ENCODE measurements around the gene SLC27A4. TPM values are rescaled to one million over a fixed set of nuclear protein-coding genes. Genes with fewer than 3 reads are reported as not detected.
A peak's percentile ranks its signal among the peaks of the same experiment; 100 is the strongest.

Gene SLC27A4
- total RNA-seq, 2 donors from 2014 or later: 22.4 to 25.0 TPM

- Mint-ChIP-seq H3K9me3 (no peaks in the 10 kb centered on the region), H3K4me1 (peaks cover 16% of the 10 kb centered on the region), H3K27ac (no peak overlapping the region), H3K27me3 (ENCODE audit: insufficient read depth) (peaks cover 90% of the 10 kb centered on the region), H3K36me3 (ENCODE audit: low read depth) (peaks cover 47% of the 10 kb centered on the region), H3K4me3 (no peak overlapping the region)
- DNase-seq: no peak
- Histone ChIP-seq H3K27ac (ENCODE audit: low read depth, low read length) (peak overlapping the region; percentile 98), H3K27me3 (ENCODE audit: control insufficient read depth, insufficient read depth, low read length, poor library complexity, severe bottlenecking) (peaks cover 43% of the 10 kb centered on the region), H3K4me1 (ENCODE audit: control insufficient read depth, insufficient read depth, low read length) (no peaks in the 10 kb centered on the region), H3K4me3 (ENCODE audit: low read length) (no peak overlapping the region), H3K36me3 (ENCODE audit: control insufficient read depth, insufficient read depth, low read length) (peaks cover 45% of the 10 kb centered on the region), H3K9me3 (ENCODE audit: control insufficient read depth, low read length) (no peaks in the 10 kb centered on the region), H3K9ac (ENCODE audit: extremely low read depth, low read length, poor library complexity, severe bottlenecking) (no peak overlapping the region)
- TF ChIP-seq CTCF (conservative IDR thresholded peaks at IDR 0.05): no peak
- 91% methylated on average over 7 to 10 of the region's 10 CpGs for WGBS, 2 experiments (ENCODE audit: insufficient coverage in 1 of 2, insufficient read length in 1 of 2)
Observed at GRCh38 chr9:128388150-128388549, 47.8 kb downstream of the SLC27A4 start.

DNA sequence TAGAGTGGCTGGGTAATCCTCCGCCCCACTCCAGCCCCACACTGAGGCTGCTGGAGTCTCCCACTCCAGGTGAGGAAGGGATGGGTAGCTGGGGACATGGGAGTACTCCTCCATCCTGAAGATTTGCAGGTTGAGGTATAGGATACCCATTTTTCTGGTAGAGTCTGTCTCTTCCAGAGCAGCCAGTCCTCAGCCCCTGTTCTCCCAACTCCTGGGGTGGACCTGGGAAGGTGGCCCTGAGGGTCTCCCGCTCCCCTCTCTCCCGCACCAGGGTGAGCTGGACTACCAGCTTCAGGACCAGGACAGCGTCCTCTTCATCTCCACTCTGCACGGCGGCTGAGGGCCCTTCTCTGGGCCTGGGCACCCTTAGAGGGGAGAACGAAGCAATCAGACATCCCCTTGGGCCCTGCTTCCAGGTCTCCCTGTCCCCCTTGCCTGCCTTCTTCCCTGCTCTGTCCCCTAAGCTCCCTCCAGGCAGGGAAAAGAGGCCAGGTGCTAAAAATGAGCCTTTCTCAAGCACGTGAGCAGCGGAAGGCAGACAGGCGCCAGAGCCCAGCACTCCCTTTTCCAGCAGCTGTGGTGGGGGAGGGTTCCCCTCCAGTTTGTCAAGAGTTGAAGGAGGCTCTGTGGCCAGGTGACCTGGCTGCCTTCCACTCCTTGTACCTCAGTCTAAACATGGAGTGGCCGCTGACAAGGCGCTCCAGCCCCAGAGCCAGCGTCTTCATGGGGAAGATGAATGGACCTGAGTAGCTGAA, 49.2 kb downstream of the SLC27A4 start:
- Mint-ChIP-seq H3K27me3 (ENCODE audit: insufficient read depth) (peaks cover 90% of the 10 kb centered on the region), H3K4me1 (peaks cover 19% of the 10 kb centered on the region), H3K4me3 (no peak overlapping the region), H3K9me3 (no peaks in the 10 kb centered on the region), H3K36me3 (ENCODE audit: low read depth) (peaks cover 44% of the 10 kb centered on the region), H3K27ac (no peak overlapping the region)
- H3K36me3 ChIP-seq (ENCODE audit: control insufficient read depth, insufficient read depth, low read length): peaks cover 36% of the 10 kb centered on the region
- no peak for DNase-seq
- TF ChIP-seq CTCF (conservative IDR thresholded peaks at IDR 0.05): no peak
- H3K27ac ChIP-seq (ENCODE audit: low read depth, low read length): peak overlapping the region; percentile 96
- H3K9ac ChIP-seq (ENCODE audit: extremely low read depth, low read length, poor library complexity, severe bottlenecking): no peak overlapping the region
- no peaks in the 10 kb centered on the region for H3K4me1 ChIP-seq (ENCODE audit: control insufficient read depth, insufficient read depth, low read length)
- H3K27me3 ChIP-seq (ENCODE audit: control insufficient read depth, insufficient read depth, low read length, poor library complexity, severe bottlenecking): peaks cover 57% of the 10 kb centered on the region
- H3K4me3 ChIP-seq (ENCODE audit: low read length): no peak overlapping the region
- H3K9me3 ChIP-seq (ENCODE audit: control insufficient read depth, low read length): no peaks in the 10 kb centered on the region
- WGBS, 2 experiments (ENCODE audit: insufficient coverage in 1 of 2, insufficient read length in 1 of 2): 76 to 89% methylated on average over 10 to 13 of the region's 13 CpGs

DNA sequence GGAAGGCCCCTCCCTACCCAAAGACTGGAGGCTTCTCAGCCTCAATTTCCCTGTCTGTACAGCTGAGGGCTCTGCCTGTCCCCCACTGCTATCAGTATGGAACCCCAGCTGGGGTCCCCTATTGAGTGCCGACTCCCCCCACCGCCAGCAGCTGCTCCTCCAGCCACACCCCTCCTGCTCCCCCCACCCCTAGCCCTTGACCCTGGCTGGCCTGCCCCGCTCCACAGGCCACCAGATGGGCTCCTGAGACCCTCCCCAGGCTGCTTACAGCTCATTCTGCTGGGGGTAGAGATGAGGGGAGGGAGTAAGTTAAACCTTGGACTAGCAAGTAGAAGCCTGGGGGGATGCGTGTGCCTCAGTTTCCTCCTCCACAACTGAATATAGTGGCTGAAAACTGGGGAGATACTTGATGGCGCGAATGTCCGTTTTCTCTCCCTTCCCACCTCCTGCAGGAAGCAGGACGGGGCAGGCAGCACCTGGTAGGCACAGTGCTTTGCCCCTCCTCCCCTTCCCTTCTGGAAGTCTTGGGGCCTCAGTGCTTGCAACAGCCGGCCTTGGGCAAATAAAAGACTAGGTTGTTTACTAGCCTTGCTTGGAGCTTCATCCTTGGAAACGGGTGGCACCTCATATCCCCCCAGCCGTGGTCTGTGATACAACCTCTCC, 50.0 kb downstream of the SLC27A4 start:
- Mint-ChIP-seq H3K9me3 (no peaks in the 10 kb centered on the region), H3K4me3 (no peak overlapping the region), H3K36me3 (ENCODE audit: low read depth) (peaks cover 37% of the 10 kb centered on the region), H3K27ac (no peak overlapping the region), H3K4me1 (peaks cover 12% of the 10 kb centered on the region), H3K27me3 (ENCODE audit: insufficient read depth) (peaks cover 90% of the 10 kb centered on the region)
- Histone ChIP-seq H3K4me3 (ENCODE audit: low read length) (no peak overlapping the region), H3K9me3 (ENCODE audit: control insufficient read depth, low read length) (no peaks in the 10 kb centered on the region), H3K4me1 (ENCODE audit: control insufficient read depth, insufficient read depth, low read length) (no peaks in the 10 kb centered on the region), H3K9ac (ENCODE audit: extremely low read depth, low read length, poor library complexity, severe bottlenecking) (no peak overlapping the region), H3K27me3 (ENCODE audit: control insufficient read depth, insufficient read depth, low read length, poor library complexity, severe bottlenecking) (peaks cover 64% of the 10 kb centered on the region), H3K27ac (ENCODE audit: low read depth, low read length) (peak overlapping the region; percentile 96), H3K36me3 (ENCODE audit: control insufficient read depth, insufficient read depth, low read length) (peaks cover 31% of the 10 kb centered on the region)
- no peak for TF ChIP-seq CTCF (conservative IDR thresholded peaks at IDR 0.05)
- WGBS, 2 experiments (ENCODE audit: insufficient coverage in 1 of 2, insufficient read length in 1 of 2): 72 to 88% methylated on average over 5 to 11 of the region's 11 CpGs
- no peak for DNase-seq
